GM21786 (cell line): ENCODE data around the gene BBS9.
"Not testable (repeated sequence)": the region's sequence is repeated elsewhere in the genome, so short reads cannot be mapped to it uniquely, and the experiment has no call there.

Experiments used
- ATAC-seq: cut with Tn5 transposase; IDR thresholded peaks from one replicate; pipeline ENCODE4 v1.9.1; 2021; ENCODE audit not compliant: unreplicated experiment

Gene BBS9

GRCh38 chr7:33485747-33486493 lies 356.6 kb downstream of the BBS9 start:
- ATAC-seq: no peak

GRCh38 chr7:33486633-33487032 lies 357.3 kb downstream of the BBS9 start:
- ATAC-seq: peak; percentile 44

GRCh38 chr7:33487998-33488682 lies 358.8 kb downstream of the BBS9 start:
- peak; percentile 87 for ATAC-seq

- ATAC-seq: no peak
These were observed 365.1 kb downstream of the BBS9 start for GRCh38 chr7:33494474-33494873.

GRCh38 chr7:33495207-33495606 lies 365.8 kb downstream of the BBS9 start:
- ATAC-seq: no peak

- no peak for ATAC-seq
These were observed 367.7 kb downstream of the BBS9 start for GRCh38 chr7:33497051-33497450.

- ATAC-seq: no peak
These were observed 371.6 kb downstream of the BBS9 start for GRCh38 chr7:33500703-33501701.

- ATAC-seq: no peak
These were observed 373.6 kb downstream of the BBS9 start for GRCh38 chr7:33503014-33503413.

- ATAC-seq: no peak
These were observed 374.4 kb downstream of the BBS9 start for GRCh38 chr7:33503736-33504135.

- ATAC-seq: no peak
These were observed 374.9 kb downstream of the BBS9 start for GRCh38 chr7:33504266-33504665.

GRCh38 chr7:33509206-33509605 lies 379.8 kb downstream of the BBS9 start:
- no peak for ATAC-seq

GRCh38 chr7:33511778-33512177 lies 382.4 kb downstream of the BBS9 start:
- no peak for ATAC-seq

GRCh38 chr7:33516568-33516967 lies 387.2 kb downstream of the BBS9 start:
- no peak for ATAC-seq

GRCh38 chr7:33517191-33517590 lies 387.8 kb downstream of the BBS9 start:
- no peak for ATAC-seq

GRCh38 chr7:33527008-33527407 lies 397.6 kb downstream of the BBS9 start:
- ATAC-seq: not testable (repeated sequence)

GRCh38 chr7:33527613-33528012 lies 398.2 kb downstream of the BBS9 start:
- ATAC-seq: not testable (repeated sequence)

GRCh38 chr7:33529070-33529469 lies 399.7 kb downstream of the BBS9 start:
- ATAC-seq: no peak

GRCh38 chr7:33530664-33531063 lies 401.3 kb downstream of the BBS9 start:
- no peak for ATAC-seq

- ATAC-seq: no peak
These were observed 402.5 kb downstream of the BBS9 start for GRCh38 chr7:33531888-33532287.

GRCh38 chr7:33534833-33535232 lies 405.5 kb downstream of the BBS9 start:
- no peak for ATAC-seq

- ATAC-seq: no peak
These were observed 406.6 kb downstream of the BBS9 start for GRCh38 chr7:33535989-33536388.
